WERI-Rb-1 (cell line): ENCODE measurements around the gene NOD1.
"Not testable (repeated sequence)": the region's sequence is repeated elsewhere in the genome, so short reads cannot be mapped to it uniquely, and the experiment has no call there.

Experiments used
- DNase-seq: peaks from one replicate; pipeline ENCODE4 v3.0.0-alpha.2; 2020
- H3K27ac ChIP-seq: fragments of 250-450 bp; sonication (Bioruptor Pico); 2 replicates; pipeline ENCODE4 v1.5.1; 2020; ENCODE audit warnings: mild to moderate bottlenecking, moderate library complexity
- H3K27me3 ChIP-seq: fragments of 250-450 bp; sonication (Bioruptor Pico); 2 replicates; pipeline ENCODE4 v1.5.1; 2021; ENCODE audit warnings: mild to moderate bottlenecking, low read depth, moderate library complexity; ENCODE audit not compliant: insufficient read depth, severe bottlenecking
- H3K36me3 ChIP-seq: fragments of 250-450 bp; sonication (Bioruptor Pico); 2 replicates; pipeline ENCODE4 v1.5.1; 2020; ENCODE audit warnings: mild to moderate bottlenecking, moderate library complexity
- H3K4me3 ChIP-seq: 2 replicates; pipeline ENCODE4 v1.5.1; 2011; ENCODE audit warnings: low read depth, mild to moderate bottlenecking, control low read depth, low read length
- H3K9me3 ChIP-seq: fragments of 250-450 bp; sonication (Bioruptor Pico); 2 replicates; pipeline ENCODE4 v1.5.1; 2021; ENCODE audit warnings: mild to moderate bottlenecking, moderate library complexity; ENCODE audit not compliant: severe bottlenecking
- TF ChIP-seq, protein P1 (sequence below): IDR thresholded peaks from 2 replicates; pipeline ENCODE4 v1.5.1; 2011; ENCODE audit warnings: low read depth, mild to moderate bottlenecking, control low read depth, inconsistent platforms, low read length

The NOD1 gene

DNA sequence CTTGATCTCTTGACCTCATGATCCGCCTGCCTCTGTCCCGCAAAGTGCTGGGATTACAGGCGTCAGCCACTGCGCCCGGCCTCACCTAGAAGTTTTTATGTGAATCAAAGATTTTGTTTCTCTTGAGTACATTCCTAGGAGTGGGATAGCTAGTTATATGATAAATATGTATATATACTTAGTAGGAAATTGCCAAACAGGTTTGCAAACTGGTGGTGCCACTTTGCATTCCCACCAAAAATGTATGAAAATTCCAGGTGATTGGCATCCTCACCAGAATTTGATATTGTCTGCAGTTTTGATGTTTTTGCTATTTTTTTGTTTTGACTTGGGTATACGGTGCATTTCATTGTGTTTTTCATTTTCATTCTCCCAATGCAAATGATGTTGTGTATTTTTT is 86.8 kb downstream of the NOD1 start:
- H3K27ac ChIP-seq = no peak overlapping the region
- no peaks in the 10 kb centered on the region for H3K9me3 ChIP-seq
- H3K27me3 ChIP-seq = no peaks in the 10 kb centered on the region
- H3K4me3 ChIP-seq = no peak overlapping the region
- TF ChIP-seq, protein P1, sequence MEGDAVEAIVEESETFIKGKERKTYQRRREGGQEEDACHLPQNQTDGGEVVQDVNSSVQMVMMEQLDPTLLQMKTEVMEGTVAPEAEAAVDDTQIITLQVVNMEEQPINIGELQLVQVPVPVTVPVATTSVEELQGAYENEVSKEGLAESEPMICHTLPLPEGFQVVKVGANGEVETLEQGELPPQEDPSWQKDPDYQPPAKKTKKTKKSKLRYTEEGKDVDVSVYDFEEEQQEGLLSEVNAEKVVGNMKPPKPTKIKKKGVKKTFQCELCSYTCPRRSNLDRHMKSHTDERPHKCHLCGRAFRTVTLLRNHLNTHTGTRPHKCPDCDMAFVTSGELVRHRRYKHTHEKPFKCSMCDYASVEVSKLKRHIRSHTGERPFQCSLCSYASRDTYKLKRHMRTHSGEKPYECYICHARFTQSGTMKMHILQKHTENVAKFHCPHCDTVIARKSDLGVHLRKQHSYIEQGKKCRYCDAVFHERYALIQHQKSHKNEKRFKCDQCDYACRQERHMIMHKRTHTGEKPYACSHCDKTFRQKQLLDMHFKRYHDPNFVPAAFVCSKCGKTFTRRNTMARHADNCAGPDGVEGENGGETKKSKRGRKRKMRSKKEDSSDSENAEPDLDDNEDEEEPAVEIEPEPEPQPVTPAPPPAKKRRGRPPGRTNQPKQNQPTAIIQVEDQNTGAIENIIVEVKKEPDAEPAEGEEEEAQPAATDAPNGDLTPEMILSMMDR = no peak
- no peaks in the 10 kb centered on the region for H3K36me3 ChIP-seq
- DNase-seq = no peak

DNA sequence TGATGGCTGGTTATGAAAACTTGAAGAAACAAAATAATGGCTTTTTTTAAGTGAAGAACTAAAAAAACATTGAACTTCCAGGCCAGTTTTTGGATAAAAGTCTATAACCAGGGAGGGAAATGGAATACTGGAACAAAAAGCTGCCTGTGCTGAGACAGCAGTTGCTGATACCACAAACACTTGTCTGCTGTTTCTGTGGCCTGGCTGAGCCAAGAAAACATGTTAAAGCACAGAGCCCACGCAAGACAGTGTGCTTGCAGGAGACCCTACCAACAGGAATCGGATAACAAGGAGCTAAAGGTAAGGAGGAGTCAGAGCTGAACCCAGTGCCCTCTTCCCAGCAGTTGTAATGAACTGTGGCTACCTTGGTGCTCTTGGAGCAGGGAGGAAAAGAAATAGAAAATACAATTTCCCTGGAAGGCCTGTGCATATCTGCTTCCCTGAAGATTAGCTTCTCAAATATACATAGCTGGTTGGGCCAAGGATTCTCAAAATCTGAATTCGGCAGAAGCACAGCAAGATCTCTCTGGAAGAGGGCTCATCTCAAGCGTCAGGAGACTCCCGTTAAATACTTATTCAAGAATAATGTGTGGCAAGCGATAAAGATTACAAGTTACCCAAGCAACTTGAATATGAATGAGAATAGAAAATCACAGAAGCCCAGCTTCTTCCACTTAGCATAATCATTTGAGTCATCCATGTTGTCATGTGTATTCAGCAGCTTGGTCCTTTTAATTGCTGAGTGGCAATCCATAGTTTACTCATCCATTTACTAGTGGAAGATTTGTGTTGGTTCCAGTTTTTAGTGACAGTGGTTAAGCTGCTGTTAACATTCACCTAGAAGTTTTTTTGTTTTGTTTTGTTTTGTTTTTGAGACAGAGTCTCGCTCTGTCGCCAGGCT is 87.6 kb downstream of the NOD1 start:
- no peak overlapping the region for H3K27ac ChIP-seq
- H3K36me3 ChIP-seq = no peaks in the 10 kb centered on the region
- H3K9me3 ChIP-seq = no peaks in the 10 kb centered on the region
- DNase-seq = no peak
- H3K4me3 ChIP-seq = no peak overlapping the region
- TF ChIP-seq, protein P1 = no peak
- H3K27me3 ChIP-seq = no peaks in the 10 kb centered on the region

GRCh38 chr7:30389791-30390190 is 88.8 kb downstream of the NOD1 start:
- H3K4me3 ChIP-seq = no peak overlapping the region
- no peak for DNase-seq
- TF ChIP-seq, protein P1 = no peak
- H3K27ac ChIP-seq = no peak overlapping the region
- H3K36me3 ChIP-seq = no peaks in the 10 kb centered on the region
- H3K27me3 ChIP-seq = no peaks in the 10 kb centered on the region
- H3K9me3 ChIP-seq = no peaks in the 10 kb centered on the region

GRCh38 chr7:30382607-30383006 is 96.0 kb downstream of the NOD1 start:
- no peaks in the 10 kb centered on the region for H3K27me3 ChIP-seq
- peaks cover 3% of the 10 kb centered on the region for H3K9me3 ChIP-seq
- H3K36me3 ChIP-seq = no peaks in the 10 kb centered on the region
- H3K27ac ChIP-seq = no peak overlapping the region
- no peak for DNase-seq
- TF ChIP-seq, protein P1 = no peak
- no peak overlapping the region for H3K4me3 ChIP-seq

DNA sequence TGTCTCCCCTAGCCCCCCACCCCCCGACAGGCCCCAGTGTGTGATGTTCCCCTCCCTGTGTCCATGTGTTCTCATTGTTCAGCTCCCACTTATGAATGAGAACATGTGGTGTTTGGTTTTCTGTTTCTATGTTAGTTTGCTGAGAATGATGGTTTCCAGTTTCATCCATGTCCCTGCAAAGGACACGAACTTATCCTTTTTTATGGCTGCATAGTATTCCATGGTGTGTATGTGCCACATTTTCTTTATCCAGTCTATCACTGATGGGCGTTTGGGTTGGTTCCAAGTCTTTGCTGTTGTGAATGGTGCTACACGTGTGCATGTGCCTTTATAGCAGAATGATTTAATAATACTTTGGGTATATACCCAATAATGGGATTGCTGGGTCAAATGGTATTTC is 97.8 kb downstream of the NOD1 start:
- not testable (repeated sequence) for H3K9me3 ChIP-seq, H3K4me3 ChIP-seq, DNase-seq, H3K27ac ChIP-seq, H3K36me3 ChIP-seq, H3K27me3 ChIP-seq

DNA sequence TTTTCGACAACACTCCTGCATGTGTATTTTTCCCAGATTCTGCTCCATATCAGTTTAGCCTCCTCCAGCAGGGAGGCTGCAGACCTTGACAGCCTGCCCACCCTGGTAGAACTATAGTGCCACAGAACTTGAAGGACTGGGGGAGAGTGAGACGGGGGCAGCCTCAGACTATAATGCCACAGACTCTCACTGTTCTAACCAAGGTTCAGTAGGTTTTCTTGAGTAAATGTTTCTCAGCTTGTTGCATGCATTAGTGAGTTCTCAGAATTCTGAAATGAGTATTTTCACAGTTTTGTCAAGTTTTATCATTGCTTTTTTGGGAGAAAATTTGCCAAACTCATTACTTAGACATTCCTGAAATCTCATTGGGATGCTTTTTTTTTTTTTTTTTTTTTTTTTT is 98.3 kb downstream of the NOD1 start:
- H3K36me3 ChIP-seq = no peaks in the 10 kb centered on the region
- TF ChIP-seq, protein P1 = no peak

More for the DNA sequence above, 98.3 kb downstream of the NOD1 start:
- H3K9me3 ChIP-seq = peaks cover 3% of the 10 kb centered on the region
- H3K4me3 ChIP-seq = no peak overlapping the region
- H3K27me3 ChIP-seq = no peaks in the 10 kb centered on the region
- no peak for DNase-seq
- H3K27ac ChIP-seq = no peak overlapping the region
